Stimulated activated CD8-positive, alpha-beta memory T cell treated with anti-CD3 and anti-CD28 coated beads, Interleukin-12 subunit alpha, Interleukin-12 subunit beta, amount 100 ng/mL, for 24 hours (primary cell): ENCODE measurements around the gene YJEFN3.

Experiments
- DNase-seq: peaks from one replicate; pipeline ENCODE4 v3.0.0-alpha.2; 2020; ENCODE audit errors: extremely low read depth

YJEFN3 gene

GRCh38 chr19:19584356-19584755, 55.6 kb downstream of the YJEFN3 start:
- no peak for DNase-seq
